Suppressor macrophage (primary cell): ENCODE results near the gene TARBP1.
A peak's percentile ranks its signal among the peaks of the same experiment; 100 is the strongest.
"Not testable (repeated sequence)": the region's sequence is repeated elsewhere in the genome, so short reads cannot be mapped to it uniquely, and the experiment has no call there.

ENCODE experiments used
- DNase-seq, 4 experiments: peaks; one replicate each; pipeline ENCODE4 v3.0.0-alpha.2; 2020 to 2022

TARBP1 gene

GRCh38 chr1:234504969-234505768 lies 26.2 kb upstream of the TARBP1 start:
- DNase-seq = no peak

DNA sequence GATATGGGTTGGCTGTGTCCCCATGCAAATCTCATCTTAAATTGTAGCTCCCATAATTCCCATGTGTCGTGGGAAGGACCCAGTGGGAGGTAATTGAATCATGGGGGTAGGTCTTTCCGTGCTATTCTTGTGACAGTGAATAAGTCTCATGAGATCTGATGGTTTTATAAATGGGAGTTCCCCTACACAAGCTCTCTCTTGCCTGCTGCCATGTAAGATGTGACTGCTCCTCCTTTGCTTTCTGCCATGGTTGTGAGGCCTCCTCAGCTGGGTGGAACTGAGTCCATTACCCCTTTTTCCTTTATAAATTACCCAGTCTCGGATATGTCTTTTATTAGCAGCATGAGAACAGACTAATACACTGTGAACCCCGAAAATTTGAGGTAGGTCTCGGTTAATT lies 25.3 kb upstream of the TARBP1 start:
- not testable (repeated sequence) for DNase-seq

DNA sequence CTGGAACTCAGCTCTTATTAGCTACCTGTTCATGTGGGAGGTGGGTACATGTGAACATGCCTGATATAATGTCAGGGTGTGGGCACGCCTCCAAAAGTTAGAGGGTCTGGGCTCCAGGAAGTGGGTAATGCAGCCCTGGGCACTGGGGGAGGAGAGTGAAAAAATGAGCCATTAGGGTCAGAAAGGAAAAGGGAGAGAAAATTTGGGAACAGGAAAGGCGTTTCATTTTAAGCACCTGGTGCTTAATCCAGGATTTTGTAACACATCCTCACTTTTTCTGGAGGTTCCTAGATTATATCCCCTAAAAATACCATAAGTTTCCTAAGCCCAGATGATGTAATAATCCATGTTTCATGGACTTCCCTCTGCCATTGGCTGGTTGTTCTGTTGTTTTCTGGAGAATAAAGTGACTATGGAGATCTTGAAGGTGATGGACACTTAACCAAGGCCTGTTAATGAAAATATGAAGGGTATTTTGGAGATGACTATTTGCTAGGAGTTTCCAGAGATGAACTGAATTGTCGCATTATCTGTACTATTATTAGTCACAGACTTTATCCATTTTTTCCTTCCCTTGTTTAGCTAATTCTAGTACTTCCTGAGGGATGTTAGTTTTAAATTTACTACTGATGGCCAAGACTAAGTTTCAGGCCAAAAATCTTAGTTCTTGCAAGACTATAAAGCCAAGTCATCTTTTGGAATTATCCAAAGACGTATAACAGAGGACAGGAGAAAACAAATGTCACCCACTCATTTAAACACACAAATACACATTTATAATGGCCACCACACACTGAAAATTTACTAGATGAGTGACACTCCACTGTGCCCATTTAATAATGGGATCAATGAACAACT lies 24.4 kb upstream of the TARBP1 start:
- DNase-seq = no peak

GRCh38 chr1:234502785-234503184 lies 23.8 kb upstream of the TARBP1 start:
- DNase-seq = no peak

DNA sequence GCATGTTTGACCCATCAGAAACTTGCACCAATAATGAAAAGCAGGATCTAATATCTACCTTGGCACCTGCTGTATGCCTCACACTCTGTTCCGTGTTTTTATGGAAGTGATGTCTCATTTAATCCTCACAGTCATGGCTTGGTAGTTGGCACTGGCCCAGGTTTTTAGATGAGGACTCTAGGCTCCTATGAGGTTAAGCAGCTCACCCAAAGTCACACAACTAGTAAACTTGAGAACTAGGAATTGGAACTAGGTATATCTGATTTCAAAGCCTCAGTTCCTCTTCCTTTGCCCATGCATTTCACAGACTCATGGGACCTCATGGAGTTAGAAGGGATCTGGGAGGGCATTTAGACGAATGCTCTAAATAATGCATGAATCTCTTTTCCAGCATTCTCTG lies 21.3 kb upstream of the TARBP1 start:
- peak; percentile 40 to 63 (median 55) for DNase-seq

DNA sequence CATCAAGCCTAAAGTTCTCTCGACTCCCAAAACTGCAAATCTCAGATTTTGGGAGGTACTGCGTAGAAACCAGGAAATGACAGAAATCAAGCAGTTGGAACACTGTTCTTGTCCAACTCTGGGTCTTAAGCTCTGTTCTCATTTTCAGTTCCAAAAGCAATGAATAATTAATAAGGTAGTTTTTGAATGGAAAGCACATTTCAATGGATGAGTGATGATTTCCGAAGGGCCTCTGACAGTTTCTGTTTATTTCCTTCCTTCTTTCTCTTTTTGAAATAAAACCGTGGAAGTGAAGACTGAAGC lies 20.9 kb upstream of the TARBP1 start:
- DNase-seq = peak in 2 of 4 experiments; percentile 25 to 38

- DNase-seq = peak; percentile 95 to 97 (median 96)
Measured at GRCh38 chr1:234499119-234499942, 20.4 kb upstream of the TARBP1 start.

GRCh38 chr1:234498448-234499118 lies 19.6 kb upstream of the TARBP1 start:
- DNase-seq = peak in 2 of 4 experiments; percentile 34 to 44

GRCh38 chr1:234497589-234497988 lies 18.6 kb upstream of the TARBP1 start:
- DNase-seq = no peak

GRCh38 chr1:234495231-234495990 lies 16.4 kb upstream of the TARBP1 start:
- DNase-seq = peak in 1 of 4 experiments; percentile 30

GRCh38 chr1:234494049-234494448 lies 15.1 kb upstream of the TARBP1 start:
- DNase-seq = no peak

DNA sequence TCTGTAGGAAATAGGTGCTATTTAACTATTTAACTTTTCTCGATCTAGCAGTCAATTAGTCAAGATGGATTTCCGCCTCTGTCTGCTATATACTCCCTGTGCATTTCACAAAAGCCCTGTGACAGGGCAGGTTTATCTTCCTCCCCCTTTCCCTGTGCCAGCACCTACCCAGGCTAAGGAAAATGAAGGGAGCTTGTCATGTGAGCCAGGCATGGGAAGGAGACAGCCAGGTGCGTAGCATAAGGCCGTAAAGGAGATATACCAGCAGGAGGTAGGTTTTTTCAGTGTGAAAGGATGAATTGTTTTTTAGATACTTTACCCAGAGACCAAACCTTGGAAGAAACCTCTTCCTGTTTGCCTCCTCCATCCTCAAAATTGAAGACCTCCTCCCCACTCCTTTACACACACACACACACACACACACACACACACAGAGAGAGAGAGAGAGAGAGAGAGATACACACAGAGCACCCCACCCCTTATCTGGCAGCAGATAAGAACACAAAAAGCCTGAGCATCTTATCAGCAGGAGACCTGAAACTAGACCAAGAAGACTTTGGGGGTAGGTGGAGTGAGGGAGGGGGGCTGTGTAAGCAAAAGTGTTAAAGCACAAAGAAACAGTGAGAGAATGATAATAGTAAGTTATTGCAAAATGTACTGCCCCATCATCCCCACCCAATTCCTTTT lies 12.0 kb upstream of the TARBP1 start:
- DNase-seq = no peak

DNA sequence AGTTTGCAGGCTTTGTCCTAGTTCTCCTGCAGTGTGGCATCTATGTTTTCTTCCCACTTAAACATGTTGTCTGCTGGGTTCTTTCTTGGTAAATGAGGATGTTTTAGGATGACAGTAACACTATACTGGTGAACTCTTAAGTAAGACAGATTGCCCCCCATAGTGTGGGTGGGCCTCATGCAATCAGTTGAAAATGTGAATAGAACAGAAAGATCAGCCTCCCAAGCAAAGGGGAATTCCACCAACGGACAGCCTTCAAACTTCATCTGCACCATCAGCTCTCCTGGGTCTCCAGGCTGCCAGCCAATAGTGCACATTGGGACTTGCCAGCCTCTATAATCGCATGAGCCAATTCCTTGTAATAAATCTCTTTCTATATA lies 10.7 kb upstream of the TARBP1 start:
- peak in 3 of 4 experiments; percentile 40 to 68 (median 53) for DNase-seq

- no peak for DNase-seq
Measured at GRCh38 chr1:234489007-234489697, 10.2 kb upstream of the TARBP1 start.

GRCh38 chr1:234488054-234489006 lies 9.4 kb upstream of the TARBP1 start:
- peak in 2 of 4 experiments; percentile 42 to 53 for DNase-seq

GRCh38 chr1:234486858-234487840 lies 8.2 kb upstream of the TARBP1 start:
- peak; percentile 72 to 82 (median 76) for DNase-seq

- DNase-seq = no peak
Measured at GRCh38 chr1:234484991-234485739, 6.2 kb upstream of the TARBP1 start.
